T1000 (cell line): ENCODE measurements around the gene SLC10A1.
"Not testable (repeated sequence)": the region's sequence is repeated elsewhere in the genome, so short reads cannot be mapped to it uniquely, and the experiment has no call there.

Experiments used
- DNase-seq: peaks from one replicate; lab custom pipeline; 2025; ENCODE audit warnings: mixed read lengths; lab: John Stamatoyannopoulos, UW

SLC10A1 gene

GRCh38 chr14:69770559-69770958, 26.5 kb downstream of the SLC10A1 start:
- no peak for DNase-seq

- DNase-seq, result no peak
Measured at GRCh38 chr14:69769623-69770022, 27.4 kb downstream of the SLC10A1 start.

GRCh38 chr14:69768873-69769272, 28.2 kb downstream of the SLC10A1 start:
- DNase-seq, result no peak

- peak; percentile 85 for DNase-seq
Measured at GRCh38 chr14:69767369-69767999, 29.6 kb downstream of the SLC10A1 start.

- DNase-seq, result peak; percentile 91
Measured at GRCh38 chr14:69766984-69767368, 30.1 kb downstream of the SLC10A1 start, which contains the start of gene SRSF5. SRSF5 (plus strand) TSS chr14:69767142; CDS start chr14:69768157, 1,015 bp downstream.

GRCh38 chr14:69763761-69764510, 33.1 kb downstream of the SLC10A1 start:
- no peak for DNase-seq

- DNase-seq, result no peak
Measured at GRCh38 chr14:69760810-69761209, 36.2 kb downstream of the SLC10A1 start.

- DNase-seq, result no peak
Measured at GRCh38 chr14:69756298-69756697, 40.7 kb downstream of the SLC10A1 start.

- no peak for DNase-seq
Measured at GRCh38 chr14:69755784-69756183, 41.3 kb downstream of the SLC10A1 start.

GRCh38 chr14:69755296-69755695, 41.7 kb downstream of the SLC10A1 start:
- DNase-seq, result no peak

GRCh38 chr14:69754487-69754886, 42.6 kb downstream of the SLC10A1 start:
- DNase-seq, result no peak

GRCh38 chr14:69753860-69754259, 43.2 kb downstream of the SLC10A1 start:
- DNase-seq, result no peak

- DNase-seq, result no peak
Measured at GRCh38 chr14:69752773-69753172, 44.3 kb downstream of the SLC10A1 start.

- no peak for DNase-seq
Measured at GRCh38 chr14:69750495-69750894, 46.5 kb downstream of the SLC10A1 start.

- DNase-seq, result no peak
Measured at GRCh38 chr14:69749956-69750355, 47.1 kb downstream of the SLC10A1 start.

GRCh38 chr14:69741055-69741454, 56.0 kb downstream of the SLC10A1 start:
- no peak for DNase-seq

GRCh38 chr14:69736405-69736804, 60.6 kb downstream of the SLC10A1 start:
- DNase-seq, result not testable (repeated sequence)

GRCh38 chr14:69731919-69732598, 65.0 kb downstream of the SLC10A1 start:
- DNase-seq, result not testable (repeated sequence)

- DNase-seq, result no peak
Measured at GRCh38 chr14:69727860-69728259, 69.2 kb downstream of the SLC10A1 start.

- DNase-seq, result peak; percentile 79
Measured at GRCh38 chr14:69726761-69727511, 70.1 kb downstream of the SLC10A1 start.
